Measurements from ENCODE around the gene NLN.
"Not testable (repeated sequence)": the region's sequence is repeated elsewhere in the genome, so short reads cannot be mapped to it uniquely, and the experiment has no call there.

NLN gene

DNA sequence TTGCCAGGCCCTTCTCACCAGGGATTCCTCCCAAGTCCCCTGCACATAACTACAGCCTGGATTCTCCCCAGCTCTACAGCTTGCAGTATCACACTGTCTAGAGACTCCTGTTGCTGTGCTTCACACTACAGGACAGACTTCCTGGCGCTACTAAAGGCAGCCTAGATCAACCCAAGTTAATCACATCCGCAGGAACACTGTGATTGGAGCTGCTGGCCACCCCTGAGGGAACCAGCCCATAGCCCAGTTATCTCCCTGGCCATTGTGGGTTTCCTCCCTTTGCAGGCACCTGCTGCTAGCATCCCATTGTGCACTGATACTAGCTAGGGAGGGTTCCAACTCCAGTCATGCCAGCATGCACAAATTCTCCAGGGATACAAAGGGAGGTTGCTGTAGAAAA lies 53.5 kb downstream of the NLN start:
- no peak for DNase-seq

DNA sequence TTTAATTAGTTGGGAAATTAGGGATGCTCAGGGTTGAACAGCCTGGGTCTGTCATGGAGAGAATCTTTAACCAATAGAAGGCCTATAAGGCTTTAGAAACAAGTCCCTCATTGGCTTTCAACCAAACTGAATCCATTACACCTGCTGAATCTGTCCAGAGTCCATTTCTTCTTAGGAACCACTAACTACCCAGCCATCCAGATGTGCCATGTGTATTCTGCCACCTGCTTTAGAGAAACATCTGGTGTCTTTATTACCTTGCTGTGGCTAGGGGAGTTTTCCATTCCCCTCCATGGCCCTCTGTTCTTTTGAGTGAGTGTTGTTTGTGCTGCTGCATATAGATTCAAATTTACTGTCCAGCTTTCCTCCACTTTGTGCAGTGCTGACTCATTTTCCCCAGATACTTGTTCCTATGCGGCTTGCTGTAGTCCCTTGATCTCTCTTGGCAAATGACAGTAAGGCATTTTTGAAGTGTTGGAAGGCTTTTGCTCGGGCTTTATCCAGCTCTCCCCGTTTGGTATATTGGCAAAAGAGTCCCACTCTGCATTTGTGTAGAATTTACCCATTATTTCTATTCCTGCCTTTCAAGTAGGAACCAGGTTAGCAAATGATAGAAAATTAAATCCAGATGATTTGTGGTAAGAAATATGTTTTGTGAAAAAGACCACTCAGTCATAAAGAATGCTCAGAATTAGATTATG lies 54.6 kb downstream of the NLN start:
- DNase-seq, result peak; percentile 31

DNA sequence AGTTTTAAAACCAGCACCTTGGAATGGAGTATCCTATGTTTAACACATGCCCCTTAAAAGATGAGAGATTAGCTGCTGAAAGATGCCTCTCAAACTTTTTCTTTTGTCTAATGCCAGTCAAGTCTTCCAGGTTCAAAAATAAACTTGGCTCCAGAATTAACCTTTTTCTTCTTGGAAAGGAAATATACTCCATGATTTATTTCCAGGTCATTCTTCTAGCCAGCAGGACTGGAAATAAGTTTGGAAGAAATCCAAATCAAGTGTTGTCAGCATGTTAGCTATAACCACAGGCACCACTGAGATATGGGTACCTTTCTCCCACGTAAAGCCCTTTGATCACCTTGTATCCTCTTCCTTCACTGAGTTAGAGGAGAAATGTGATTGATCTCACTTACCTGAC lies 56.1 kb downstream of the NLN start:
- DNase-seq, result no peak

DNA sequence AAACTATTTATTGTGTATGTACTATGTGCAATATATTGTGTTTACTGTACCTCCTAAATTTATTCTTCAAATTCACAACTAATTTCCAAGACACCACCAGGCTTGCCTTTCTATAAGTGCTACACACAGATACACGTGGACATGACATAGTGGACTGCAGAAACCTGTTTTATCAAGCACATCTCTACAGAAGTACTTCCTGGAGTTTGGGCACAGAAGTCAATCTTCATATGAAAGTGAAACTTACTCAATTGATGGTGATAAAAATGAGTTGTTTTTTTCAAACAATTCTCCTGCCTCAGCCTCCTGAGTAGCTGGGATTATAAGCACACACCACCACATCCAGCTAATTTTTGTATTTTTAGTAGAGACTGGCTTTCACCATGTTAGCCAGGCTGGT lies 57.6 kb downstream of the NLN start:
- DNase-seq, result no peak

DNA sequence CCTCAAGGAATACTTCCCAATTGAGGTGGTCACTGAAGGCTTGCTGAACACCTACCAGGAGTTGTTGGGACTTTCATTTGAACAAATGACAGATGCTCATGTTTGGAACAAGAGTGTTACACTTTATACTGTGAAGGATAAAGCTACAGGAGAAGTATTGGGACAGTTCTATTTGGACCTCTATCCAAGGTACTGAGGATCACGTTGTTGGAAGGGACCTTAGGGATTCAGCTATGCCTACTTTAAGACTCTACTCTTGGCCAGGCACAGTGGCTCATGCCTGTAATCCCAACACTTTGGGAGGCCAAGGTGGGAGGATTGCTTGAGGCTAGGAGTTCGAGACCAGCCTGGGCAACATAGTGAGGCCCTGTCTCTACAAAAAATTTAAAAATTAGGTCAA lies 66.3 kb downstream of the NLN start:
- not testable (repeated sequence) for DNase-seq

DNA sequence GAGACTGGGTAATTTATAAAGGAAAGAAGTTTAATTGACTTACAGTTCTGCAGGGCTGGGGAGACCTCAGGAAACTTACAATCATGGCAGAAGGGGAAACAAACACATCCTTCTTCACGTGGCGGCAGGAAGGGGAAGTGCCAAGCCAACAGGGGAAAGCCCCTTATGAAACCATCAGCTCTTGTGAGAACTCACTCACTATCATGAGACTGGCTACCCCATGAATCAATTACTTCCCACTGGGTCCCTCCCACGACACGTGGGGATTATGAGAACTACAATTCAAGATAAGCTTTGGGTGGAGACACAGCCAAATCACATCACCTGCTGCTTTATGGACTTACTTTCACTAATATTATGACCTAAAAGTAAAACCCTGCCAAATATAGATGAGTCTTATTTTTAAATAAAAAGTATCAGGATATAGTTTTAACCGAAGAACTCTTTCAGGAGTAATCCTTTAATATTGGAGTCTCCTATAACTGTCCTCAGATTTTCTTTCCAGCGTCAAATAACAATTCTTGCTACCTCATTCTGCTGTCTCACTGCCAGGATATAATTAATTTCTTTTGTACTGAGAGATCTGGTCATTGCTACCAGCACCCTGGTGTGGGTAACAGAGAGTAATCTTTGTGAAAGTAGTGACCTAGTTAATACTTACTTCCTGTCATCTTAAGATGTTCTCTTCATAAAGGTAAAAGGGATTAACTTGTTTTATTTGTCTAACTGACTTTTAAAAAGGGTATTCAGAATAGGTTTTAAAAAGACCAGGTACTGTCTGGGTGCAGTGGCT lies 68.6 kb downstream of the NLN start:
- no peak for DNase-seq

DNA sequence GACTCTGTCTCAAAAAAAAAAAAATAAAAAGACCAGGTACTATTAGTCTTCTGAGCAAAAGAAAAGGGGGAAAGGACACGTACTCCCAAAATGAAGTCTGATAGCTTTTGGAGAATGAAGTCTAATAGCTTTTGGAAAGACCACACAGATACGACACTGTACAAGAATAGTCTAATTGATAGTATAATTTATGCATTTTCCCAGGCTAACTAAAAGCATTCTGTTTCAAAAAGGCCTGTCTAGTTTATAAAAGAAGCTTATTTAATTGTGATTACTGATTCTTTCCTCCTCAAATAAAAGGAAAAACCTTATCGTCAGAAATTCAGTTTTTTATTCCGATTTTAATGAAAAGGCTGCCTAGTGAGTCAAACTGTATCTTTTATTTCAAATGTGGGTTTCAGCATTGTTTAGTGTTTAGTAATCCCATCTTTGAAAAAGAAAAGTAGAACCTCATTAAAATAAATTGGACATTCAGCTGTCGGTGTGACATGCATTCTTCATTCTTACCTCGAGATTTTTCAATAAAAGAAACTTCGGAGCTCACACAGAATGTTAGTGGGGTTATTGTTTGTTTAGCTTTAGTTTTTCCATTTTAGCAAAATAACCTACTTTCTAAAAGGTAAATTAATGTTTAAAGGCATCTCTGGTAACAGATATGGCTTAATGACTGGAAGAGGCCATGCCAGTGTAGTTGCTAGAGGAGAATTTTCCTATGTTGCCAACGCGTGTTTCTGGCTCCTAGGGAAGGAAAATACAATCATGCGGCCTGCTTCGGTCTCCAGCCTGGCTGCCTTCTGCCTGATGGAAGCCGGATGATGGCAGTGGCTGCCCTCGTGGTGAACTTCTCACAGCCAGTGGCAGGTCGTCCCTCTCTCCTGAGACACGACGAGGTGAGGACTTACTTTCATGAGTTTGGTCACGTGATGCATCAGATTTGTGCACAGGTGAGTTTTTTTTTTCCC lies 70.0 kb downstream of the NLN start:
- DNase-seq, result no peak

DNA sequence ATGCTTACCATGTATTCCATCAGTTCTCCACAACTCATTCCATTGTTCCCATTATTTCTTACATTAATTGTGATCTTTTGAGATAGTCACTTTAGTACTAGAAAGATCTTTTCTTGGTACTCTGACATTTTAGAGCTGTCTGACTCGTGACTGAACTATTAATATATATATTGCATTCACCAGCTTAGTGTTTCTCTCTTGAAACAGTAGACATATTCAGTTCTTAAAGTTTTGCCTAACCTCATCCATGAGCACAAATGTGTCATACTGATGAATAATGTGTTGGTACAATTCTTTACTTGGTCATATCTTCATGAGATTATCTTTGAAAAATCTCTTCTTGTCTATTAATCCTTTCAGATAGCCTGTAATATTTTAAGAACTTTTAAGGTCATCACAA lies 74.3 kb downstream of the NLN start:
- peak; percentile 75 for DNase-seq

DNA sequence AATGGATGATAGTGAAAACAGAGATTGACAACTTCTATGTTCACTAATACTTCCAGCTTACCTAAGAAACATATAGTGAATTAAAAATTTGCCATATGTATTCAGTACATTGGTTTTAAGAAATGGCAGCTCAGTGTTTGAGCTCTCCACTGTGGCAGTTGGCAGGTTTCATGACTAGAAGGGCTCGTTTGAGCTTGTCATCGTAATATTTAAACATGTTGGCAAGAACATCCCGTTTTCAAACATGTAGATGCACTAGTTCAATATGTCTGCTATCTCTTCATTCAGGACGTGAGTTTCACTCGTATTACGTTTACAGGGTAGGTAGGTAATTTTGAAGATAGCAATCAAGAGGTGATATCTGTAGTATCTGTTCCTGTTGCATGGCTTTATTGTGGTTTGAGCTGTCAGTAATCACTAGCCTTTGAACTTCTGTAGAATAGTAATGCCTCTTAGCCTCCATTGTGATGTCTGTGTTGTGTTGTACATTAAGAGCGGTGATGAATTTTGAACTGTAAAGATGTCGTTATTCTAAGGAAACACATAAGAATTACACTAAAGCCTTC lies 74.8 kb downstream of the NLN start:
- no peak for DNase-seq

DNA sequence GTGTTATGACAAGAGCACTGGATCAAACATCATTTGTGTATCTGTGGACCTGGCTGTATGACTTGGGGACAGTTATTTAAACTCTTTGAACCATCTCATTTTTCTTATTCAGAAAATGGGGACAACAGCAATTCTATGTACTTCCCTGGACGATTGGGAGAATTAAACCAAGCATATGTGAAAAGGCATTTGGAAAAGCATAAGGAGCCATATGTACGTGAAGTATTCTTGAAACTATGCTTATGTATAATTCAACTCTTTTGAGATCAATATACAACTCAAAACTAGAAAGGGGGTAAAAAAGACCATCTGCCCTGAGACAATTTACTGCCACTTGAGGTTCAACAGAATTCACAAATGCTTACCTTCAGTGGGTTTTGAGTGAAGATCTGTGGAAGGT lies 75.5 kb downstream of the NLN start:
- no peak for DNase-seq

DNA sequence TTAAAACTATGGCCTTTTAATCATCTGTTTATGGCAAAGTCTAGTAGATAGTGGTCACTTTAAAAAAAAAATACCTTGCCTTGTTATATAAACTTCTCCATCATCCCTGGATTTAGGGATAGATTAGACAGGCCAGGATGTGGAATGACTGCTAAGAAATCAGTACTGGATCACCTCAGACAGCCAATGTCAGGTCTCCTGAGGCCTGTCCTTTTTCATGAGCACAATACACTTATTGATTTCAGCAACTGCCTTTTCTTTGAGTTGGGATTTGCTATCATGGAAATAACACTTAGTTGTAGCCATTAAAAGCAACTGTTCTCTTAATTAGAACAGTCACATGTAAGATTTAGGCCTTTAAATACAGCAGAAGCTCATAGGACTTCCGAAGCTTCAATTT lies 77.9 kb downstream of the NLN start:
- no peak for DNase-seq

DNA sequence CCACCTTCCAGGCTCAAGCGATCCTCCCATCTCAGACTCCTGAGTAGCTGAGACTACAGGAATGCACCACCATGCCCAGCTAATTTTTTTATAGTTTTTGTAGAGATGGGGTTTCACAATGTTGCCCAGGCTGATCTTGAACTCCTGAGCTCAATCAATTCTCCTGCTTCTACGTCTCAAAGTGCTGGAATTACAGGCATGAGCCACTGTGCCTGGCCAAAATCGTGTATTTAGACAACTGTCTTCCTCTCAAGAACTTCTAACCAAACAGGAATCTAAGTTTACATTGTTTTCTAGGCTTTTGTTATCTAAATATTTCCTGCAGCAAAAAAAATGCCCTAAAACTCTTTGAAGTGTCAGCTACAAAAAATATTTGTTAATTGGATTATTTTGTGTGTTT lies 78.8 kb downstream of the NLN start:
- no peak for DNase-seq

DNA sequence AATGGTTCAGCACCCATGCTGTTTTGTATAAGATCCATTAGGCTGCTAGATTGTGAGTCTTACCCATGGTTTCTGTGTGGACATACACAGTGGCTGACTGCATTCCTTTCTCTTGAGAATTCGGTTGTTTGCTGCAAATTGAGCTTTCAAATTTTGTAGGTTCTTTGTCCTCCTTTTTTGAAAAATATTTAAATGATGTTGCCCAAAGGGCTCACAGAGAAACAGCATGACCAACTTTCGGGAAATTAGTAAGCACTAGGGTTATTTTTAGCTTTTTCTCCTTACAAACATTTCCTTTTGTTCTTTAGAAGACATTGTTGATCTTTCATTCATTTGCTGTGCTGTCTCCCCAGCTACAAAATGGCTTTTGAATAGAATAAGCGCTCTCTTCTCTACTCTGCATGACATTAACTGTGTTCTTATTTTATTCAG lies 79.4 kb downstream of the NLN start:
- DNase-seq, result peak; percentile 82

DNA sequence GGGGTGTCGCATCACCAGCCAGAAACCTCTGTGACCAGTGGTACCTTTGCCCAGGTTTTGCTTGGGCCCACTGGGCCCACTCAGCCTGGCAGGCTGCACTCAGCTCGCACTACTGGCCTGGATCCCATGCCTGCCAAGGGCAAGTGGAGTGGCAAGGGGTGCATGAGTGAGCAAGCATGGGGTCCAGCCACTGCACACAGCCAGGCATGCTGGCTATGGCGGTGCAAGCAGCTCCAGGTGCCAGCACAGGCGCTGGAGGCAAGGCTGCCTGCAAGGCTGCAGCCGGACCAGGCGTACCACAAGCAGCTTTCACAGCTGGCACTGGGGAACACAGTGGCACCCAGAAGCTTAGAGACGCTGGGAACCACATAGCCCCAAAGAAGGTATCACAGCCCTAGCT lies 80.1 kb downstream of the NLN start:
- no peak for DNase-seq

DNA sequence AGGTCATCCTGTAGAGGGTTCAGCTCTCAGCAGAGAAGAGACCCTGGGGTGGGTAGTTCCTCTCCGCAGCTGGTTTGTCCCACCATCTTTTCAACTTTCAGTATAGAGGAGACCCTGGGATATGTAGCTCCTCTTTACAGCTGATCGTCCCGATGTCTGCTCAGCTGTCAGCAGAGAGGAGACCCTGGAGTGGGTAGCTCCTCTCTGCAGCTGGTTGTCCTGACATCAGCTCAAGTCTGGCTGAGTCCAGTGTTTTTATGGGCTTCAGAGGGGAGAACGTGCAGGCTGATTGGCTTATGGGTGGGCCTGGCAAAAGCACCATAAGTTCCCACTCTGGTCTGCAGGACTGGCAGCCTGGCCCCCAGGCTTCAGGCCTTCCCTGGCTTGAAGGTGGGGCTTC lies 80.8 kb downstream of the NLN start:
- no peak for DNase-seq

DNA sequence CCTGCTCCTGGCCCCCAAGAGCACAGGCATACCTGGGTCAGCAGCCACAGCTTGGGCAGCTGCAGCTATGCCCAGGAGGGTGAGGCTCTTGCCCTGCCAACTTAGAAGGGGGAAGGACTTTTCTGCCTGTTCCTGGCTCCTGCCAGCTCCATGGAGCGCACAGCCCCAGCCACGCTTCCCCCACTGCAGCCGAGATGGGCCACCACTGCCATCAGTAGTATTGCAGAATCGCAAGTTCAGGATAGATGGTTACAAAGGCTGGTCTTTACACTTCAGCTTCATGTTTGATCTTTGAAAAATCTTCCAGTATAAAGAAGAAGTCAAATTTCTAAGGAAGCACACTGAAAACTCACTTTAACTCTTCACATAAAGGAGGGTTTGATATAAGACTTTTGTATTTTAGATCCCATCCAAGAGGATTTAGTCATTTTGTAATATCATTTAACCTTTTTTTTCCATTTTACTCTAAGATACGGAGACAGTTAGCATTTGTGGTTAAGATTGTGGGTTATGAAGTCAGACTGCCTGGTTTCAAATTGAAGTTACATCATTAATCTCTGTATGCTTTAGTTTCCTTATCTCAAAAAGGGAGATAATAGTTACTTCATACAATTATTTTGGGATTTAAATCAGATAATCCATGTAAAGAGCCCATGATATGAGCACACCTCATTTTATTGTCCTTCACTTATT lies 81.8 kb downstream of the NLN start:
- DNase-seq, result no peak

DNA sequence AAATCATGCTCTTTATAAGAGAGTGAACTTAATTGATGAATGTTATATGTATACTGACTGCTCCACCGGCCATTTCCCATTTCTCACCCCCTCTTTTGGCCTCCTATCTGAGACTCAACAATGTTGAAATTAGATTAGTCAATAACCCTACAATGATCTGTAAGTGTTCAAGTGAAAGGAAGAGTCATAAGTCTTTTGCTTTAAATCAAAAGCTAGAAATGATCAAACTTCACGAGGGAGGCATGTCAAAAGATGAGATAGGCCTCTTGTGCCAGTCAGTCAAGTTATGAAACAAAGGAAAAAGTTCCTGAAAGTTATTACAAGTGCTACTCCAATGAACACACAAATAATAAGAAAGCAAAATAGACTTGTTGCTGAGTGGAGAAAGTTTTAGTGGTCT lies 83.1 kb downstream of the NLN start:
- DNase-seq, result no peak

DNA sequence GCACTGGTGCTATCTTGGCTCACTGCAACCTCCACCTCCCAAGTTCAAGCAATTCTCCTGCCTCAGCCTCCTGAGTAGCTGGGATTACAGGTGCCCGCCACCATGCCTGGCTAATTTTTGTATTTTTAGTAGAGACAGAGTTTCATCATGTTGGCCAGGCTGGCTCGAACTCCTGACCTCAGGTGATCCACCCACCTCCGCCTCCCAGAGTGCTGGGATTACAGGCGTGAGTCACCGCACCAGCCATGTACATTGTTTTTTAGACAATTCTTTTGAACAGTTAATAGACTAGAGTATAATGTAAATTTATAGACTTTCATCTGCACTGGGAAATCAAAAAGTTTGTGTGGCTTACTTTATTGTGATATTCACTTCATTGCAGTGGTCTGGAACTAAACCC lies 85.5 kb downstream of the NLN start:
- DNase-seq, result not testable (repeated sequence)

DNA sequence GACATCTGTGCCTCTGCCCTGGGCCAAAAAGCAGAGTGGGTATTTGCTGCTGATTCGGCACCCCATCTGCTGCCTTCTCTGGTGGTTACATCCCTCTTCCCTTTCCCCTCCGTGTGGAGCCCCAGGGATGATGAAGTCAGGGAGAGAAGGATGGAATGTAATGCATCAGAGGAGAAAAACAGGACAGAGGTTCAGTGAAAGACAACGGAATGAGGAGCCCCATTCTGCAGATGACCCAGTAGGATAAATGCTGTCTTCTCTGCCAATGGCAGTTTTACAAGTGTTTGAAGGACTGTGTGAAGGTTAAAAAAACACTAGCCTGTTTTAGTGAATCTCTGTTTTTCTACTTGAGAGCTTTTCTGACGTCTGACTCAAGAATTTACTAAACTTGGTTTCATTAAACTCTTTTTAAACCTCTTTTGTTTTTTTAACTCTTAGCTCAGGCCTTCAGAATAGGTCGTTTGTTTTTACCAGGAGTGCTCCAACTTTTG lies 86.3 kb downstream of the NLN start:
- DNase-seq, result peak; percentile 49

DNA sequence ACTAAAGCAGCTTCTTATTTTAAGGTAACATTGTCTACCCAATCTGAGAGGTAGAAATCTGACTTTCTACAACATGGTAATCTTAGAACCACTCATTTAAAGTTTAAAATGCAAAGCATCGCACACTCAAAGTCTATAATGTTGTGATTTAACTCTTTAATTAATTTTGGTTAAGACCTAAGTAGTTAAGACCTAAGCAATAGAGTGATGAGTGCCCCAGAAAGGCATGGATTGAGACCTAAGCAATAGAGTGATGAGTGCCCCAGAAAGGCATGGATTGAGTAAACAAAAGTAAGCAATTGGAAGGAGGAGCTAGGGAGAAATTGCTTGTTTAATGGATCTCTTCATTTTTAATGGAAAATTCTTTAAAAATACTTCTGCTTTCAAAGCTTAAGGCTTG lies 86.8 kb downstream of the NLN start:
- peak; percentile 53 for DNase-seq

DNA sequence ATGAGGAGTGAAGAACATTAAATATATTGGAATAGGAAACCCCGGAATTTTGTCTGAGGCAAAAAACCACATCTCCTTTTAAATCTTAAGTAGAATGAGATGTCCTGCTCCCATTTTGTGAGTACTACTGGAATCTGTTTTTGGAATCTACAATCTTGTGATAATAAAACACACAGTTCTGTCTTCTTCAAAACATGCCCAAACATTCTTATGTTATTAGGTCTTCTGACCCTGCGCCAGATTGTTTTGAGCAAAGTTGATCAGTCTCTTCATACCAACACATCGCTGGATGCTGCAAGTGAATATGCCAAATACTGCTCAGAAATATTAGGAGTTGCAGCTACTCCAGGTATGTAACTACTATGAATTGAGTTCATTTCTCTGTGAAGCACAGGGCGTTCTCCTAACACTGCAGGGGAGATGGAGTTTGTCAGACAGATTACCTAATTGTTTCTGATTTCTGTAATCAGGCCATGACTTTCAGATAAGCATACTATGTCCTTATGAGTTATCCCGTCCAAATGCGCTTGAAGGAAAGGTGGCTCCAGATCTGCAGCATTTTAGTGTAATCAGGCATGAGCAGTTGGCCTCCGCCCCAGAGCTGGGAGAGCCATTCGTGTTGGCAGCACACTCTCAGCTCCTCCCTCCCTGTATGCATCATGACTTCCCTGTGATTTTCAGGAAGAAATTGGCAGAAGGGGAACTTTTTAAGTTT lies 88.0 kb downstream of the NLN start:
- peak; percentile 25 for DNase-seq
